Cardiac muscle cell (in vitro differentiated cells and primary cell): ENCODE measurements around the gene FBLN2. TPM values are rescaled to one million over a fixed set of nuclear protein-coding genes. Genes with fewer than 3 reads are reported as not detected.

Experiments used
- DNase-seq, 2 donors: peaks; one replicate each; pipeline versions ENCODE4 v3.0.0 to v3.0.0-alpha.2; 2010 to 2017; ENCODE audit warnings: low read depth in 1 of 2, low spot score in 1 of 2
- H3K27ac ChIP-seq: fragments of 200-600 bp; sonication (generic); 2 replicates; pipeline ENCODE4 v1.5.1; 2016
- H3K27me3 ChIP-seq: fragments of 200-600 bp; sonication (generic); 2 replicates; pipeline ENCODE4 v1.6.0; 2016; ENCODE audit warnings: control low read depth
- H3K36me3 ChIP-seq: fragments of 200-600 bp; sonication (generic); 2 replicates; pipeline ENCODE4 v1.5.1; 2016; ENCODE audit warnings: control low read depth
- H3K4me1 ChIP-seq: fragments of 200-600 bp; sonication (generic); 2 replicates; pipeline ENCODE4 v1.8.1; 2017; ENCODE audit warnings: low read depth, mild to moderate bottlenecking, mixed run types
- H3K4me3 ChIP-seq: fragments of 200-600 bp; sonication (generic); 2 replicates; pipeline ENCODE4 v1.5.1; 2016; ENCODE audit warnings: mild to moderate bottlenecking
- H3K9me3 ChIP-seq: fragments of 200-600 bp; sonication (generic); 2 replicates; pipeline ENCODE4 v1.5.1; 2017; ENCODE audit warnings: low read depth, mild to moderate bottlenecking, control low read depth
- polyA plus RNA-seq: library from polyadenylated mRNA; unstranded; fragments of >200 nt; fragmentation: Nextera tagmentation; extraction: Ambion mirVana; gene quantifications from 2 replicates; pipeline ENCODE4 v1.2.1, GENCODE V29; 2016
- total RNA-seq: library from RNA; depleted of rRNA; stranded (reverse); fragments of >200 nt; gene quantifications from 2 replicates; pipeline ENCODE4 v1.2.3, GENCODE V29; 2016
- TF ChIP-seq, protein P1 (sequence below): IDR thresholded peaks from 2 replicates; pipeline ENCODE4 v1.5.1; 2012; ENCODE audit warnings: low read depth, mild to moderate bottlenecking, low read length

The FBLN2 gene
- total and polyA plus RNA-seq, 2 experiments from 2014 or later, result 19.3 to 42.4 TPM

DNA sequence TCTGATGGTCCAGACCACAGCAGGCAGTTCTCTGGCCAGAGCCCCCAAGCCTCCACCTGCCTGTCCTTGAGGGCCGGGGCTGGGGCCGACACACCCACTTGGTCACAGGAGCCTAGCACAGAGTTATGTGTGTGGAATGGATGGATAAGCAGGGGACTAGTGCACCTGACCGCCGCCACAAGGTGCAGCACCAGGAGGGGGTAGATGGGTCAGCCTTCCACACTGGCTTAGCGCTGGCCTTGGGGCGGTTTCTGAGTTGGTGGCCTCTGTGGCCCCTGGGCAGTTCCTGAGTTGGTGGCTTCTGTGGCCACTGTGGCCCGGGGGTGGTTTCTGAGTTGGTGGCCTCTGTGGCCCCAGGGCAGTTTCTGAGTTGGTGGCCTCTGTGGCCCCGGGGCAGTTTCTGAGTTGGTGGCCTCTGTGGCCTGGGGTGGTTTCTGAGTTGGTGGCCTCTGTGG, 75.8 kb downstream of the FBLN2 start:
- TF ChIP-seq, protein P1, sequence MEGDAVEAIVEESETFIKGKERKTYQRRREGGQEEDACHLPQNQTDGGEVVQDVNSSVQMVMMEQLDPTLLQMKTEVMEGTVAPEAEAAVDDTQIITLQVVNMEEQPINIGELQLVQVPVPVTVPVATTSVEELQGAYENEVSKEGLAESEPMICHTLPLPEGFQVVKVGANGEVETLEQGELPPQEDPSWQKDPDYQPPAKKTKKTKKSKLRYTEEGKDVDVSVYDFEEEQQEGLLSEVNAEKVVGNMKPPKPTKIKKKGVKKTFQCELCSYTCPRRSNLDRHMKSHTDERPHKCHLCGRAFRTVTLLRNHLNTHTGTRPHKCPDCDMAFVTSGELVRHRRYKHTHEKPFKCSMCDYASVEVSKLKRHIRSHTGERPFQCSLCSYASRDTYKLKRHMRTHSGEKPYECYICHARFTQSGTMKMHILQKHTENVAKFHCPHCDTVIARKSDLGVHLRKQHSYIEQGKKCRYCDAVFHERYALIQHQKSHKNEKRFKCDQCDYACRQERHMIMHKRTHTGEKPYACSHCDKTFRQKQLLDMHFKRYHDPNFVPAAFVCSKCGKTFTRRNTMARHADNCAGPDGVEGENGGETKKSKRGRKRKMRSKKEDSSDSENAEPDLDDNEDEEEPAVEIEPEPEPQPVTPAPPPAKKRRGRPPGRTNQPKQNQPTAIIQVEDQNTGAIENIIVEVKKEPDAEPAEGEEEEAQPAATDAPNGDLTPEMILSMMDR, result no peak
- no peak for DNase-seq
- no peaks in the 10 kb centered on the region for H3K36me3 ChIP-seq
- no peaks in the 10 kb centered on the region for H3K27me3 ChIP-seq
- H3K9me3 ChIP-seq, result no peaks in the 10 kb centered on the region
- no peak overlapping the region for H3K4me3 ChIP-seq
- H3K27ac ChIP-seq, result no peak overlapping the region
- H3K4me1 ChIP-seq, result peaks cover 3% of the 10 kb centered on the region

DNA sequence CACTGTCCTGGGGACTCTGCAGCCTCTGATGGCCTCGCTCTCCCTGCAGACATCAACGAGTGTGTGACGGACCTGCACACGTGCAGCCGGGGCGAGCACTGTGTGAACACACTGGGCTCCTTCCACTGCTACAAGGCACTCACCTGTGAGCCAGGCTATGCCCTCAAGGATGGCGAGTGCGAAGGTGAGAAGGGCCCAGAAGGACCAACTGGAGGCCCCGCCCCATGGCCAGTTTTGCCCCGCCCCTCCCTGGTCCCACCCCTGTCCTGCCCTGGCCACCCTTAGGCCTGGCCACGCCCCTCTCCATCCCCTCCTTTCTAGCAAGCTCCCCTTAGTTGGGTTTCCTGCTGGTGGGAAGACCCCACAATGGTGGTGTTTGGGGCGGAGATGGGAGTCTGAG, 77.5 kb downstream of the FBLN2 start:
- Histone ChIP-seq H3K4me1 (peaks cover 3% of the 10 kb centered on the region), H3K36me3 (no peaks in the 10 kb centered on the region), H3K27me3 (no peaks in the 10 kb centered on the region), H3K4me3 (no peak overlapping the region), H3K9me3 (no peaks in the 10 kb centered on the region), H3K27ac (no peak overlapping the region)
- DNase-seq, result no peak
- TF ChIP-seq, protein P1, result no peak

DNA sequence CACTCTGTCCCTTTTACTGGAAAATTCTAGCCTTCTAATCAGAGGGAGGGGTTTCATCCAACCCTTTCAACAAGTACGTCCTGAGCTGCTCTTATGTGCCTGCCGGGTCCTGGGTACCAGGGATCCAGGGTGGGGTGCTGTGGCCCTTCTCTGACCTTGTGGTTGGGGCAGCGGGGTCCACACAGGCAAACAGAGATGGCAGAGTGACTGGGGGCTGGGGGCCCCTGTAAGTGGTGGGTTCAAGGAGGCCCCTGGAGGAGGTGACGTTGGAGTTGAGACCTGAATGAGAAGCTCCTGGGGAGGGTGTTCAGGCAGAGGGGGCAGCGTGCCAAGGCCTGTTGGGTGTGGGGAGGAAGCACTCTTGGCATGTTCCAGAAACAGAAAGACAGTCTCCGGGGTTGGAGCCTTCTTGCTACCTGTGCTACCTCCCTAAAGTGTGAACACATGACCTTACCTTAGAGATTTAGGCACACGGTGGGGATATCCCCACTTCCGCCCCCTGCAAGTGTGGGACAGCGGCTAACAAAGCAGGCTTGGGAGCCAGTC, 78.1 kb downstream of the FBLN2 start:
- H3K27me3 ChIP-seq, result no peaks in the 10 kb centered on the region
- no peak for DNase-seq
- no peaks in the 10 kb centered on the region for H3K9me3 ChIP-seq
- TF ChIP-seq, protein P1, result no peak
- H3K36me3 ChIP-seq, result no peaks in the 10 kb centered on the region
- peaks cover 3% of the 10 kb centered on the region for H3K4me1 ChIP-seq
- H3K4me3 ChIP-seq, result no peak overlapping the region
- no peak overlapping the region for H3K27ac ChIP-seq

DNA sequence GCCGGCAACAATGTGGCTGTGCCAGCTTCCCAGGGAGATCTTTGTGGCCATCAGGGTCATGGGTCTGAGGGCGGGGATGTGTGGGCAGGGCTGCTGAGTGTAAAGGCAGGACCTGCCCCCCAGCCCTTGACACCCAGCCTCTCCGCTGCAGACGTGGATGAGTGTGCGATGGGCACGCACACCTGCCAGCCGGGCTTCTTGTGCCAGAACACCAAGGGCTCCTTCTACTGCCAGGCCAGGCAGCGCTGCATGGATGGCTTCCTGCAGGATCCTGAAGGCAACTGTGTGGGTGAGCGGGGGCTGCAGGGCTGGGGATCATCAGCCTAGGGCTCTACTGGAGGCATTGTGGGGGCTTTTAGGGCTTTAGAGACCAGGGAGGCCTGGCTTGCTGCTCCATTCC, 78.8 kb downstream of the FBLN2 start:
- Histone ChIP-seq H3K4me1 (peaks cover 3% of the 10 kb centered on the region), H3K27ac (no peak overlapping the region), H3K27me3 (no peaks in the 10 kb centered on the region), H3K9me3 (no peaks in the 10 kb centered on the region), H3K4me3 (no peak overlapping the region), H3K36me3 (no peaks in the 10 kb centered on the region)
- no peak for DNase-seq
- TF ChIP-seq, protein P1, result no peak

DNA sequence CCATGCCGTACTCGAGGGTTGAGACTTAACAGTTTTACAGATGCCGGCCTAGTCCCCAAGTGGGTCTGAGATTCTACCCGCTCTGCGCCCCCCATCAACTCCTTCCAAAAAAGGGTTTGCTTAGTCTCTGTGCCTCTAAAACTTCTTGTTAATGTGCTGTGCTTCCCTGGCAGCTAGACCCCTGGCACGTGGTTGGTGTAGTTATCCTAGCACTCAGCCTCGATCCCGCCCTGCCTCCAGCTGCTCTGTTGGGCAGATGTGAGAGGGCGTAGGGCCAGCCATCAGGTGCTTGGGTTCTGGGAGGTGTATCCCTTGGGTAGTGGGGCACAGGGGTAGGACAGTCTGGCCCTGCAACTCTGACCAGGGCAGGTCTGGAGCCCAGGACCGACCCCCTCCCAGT, 79.5 kb downstream of the FBLN2 start:
- Histone ChIP-seq H3K9me3 (no peaks in the 10 kb centered on the region), H3K27ac (no peak overlapping the region), H3K4me3 (no peak overlapping the region), H3K27me3 (no peaks in the 10 kb centered on the region), H3K36me3 (no peaks in the 10 kb centered on the region), H3K4me1 (peaks cover 5% of the 10 kb centered on the region)
- TF ChIP-seq, protein P1, result no peak
- no peak for DNase-seq
